GM12801 (cell line): Measurements from ENCODE around the gene MYOCD.

Experiments
- TF ChIP-seq, protein P1 (sequence below): IDR thresholded peaks from one replicate; pipeline ENCODE4 v1.5.1; 2011; ENCODE audit warnings: control low read depth; ENCODE audit not compliant: insufficient read length; ENCODE audit errors: extremely low read depth

Gene MYOCD

DNA sequence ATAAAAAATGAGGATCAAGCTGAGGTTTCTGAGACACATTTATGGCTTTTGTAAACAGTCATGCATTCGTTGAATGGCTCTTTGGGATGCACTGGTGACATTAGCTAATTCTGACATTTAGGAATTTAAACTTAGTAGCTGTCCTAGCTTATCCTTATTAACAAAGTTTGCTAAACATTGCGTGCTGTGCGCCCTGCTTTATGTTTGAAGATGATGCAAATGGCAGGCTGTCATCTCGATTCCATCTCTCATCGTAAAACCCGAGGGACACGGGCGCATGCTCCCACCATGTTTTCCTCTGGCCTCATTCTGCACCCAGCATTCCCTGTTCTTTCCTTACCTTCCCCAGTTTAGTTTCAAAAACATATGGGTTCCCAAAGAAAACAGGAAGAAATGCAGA is 69.8 kb downstream of the MYOCD start:
- TF ChIP-seq, protein P1, sequence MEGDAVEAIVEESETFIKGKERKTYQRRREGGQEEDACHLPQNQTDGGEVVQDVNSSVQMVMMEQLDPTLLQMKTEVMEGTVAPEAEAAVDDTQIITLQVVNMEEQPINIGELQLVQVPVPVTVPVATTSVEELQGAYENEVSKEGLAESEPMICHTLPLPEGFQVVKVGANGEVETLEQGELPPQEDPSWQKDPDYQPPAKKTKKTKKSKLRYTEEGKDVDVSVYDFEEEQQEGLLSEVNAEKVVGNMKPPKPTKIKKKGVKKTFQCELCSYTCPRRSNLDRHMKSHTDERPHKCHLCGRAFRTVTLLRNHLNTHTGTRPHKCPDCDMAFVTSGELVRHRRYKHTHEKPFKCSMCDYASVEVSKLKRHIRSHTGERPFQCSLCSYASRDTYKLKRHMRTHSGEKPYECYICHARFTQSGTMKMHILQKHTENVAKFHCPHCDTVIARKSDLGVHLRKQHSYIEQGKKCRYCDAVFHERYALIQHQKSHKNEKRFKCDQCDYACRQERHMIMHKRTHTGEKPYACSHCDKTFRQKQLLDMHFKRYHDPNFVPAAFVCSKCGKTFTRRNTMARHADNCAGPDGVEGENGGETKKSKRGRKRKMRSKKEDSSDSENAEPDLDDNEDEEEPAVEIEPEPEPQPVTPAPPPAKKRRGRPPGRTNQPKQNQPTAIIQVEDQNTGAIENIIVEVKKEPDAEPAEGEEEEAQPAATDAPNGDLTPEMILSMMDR = no peak

GRCh38 chr17:12736526-12736925 is 70.8 kb downstream of the MYOCD start:
- TF ChIP-seq, protein P1 = no peak

- TF ChIP-seq, protein P1 = no peak
Observed at GRCh38 chr17:12737740-12738469, 72.2 kb downstream of the MYOCD start.

DNA sequence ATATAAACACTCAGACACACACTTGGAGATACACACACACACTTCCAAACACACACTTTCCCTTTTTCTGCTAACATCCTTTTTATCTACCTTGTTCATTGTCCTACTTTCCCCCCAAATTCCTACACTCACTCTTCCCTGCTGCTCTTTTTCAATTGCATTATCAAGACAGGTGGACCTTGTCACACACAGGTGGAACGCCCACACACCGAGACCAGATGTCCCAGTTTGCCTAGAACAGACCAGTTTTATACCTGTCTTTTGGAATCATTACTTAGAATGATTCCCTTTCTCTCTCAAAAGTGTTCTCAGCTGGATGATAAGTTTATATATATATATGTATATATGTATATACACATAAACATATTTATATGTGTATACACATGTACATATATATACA is 72.9 kb downstream of the MYOCD start:
- TF ChIP-seq, protein P1 = no peak

DNA sequence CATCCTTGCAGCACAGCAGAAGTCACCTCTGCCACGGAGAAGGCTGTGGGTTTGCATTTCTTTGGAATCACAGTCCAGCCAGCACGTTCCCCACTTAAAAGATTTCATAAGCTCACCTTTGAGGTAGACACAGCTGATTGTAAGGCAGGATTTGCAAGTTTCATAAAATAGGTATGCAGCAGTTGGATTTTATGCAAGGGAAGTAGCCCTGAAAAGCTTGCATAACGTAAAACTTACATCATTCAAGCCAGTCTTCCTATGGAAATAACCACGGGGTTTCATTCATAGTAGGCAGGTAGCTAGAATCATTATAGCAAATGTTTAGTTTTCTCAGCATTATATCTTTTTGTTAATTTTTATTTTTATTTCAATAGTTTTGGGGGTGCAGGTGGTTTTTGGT is 73.8 kb downstream of the MYOCD start:
- TF ChIP-seq, protein P1 = no peak

DNA sequence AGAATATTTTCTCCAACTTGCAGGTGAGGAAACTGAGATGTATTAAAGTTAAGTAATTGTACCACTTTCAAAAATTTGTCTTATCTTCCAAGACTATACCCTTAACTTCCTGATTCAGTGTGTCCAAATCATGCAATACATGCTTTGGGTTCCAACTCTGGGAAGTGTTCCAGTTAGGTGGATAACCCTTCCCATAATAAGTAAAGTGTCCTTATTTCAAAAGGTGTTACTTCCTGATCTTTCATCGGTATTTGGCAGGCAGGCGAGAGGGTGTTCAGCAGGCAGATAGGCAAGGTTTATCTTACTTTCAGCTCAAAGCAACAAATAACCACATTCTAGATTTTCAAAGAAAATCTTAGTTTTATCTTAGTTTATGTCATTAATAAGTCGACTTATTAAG is 77.4 kb downstream of the MYOCD start:
- TF ChIP-seq, protein P1 = no peak

DNA sequence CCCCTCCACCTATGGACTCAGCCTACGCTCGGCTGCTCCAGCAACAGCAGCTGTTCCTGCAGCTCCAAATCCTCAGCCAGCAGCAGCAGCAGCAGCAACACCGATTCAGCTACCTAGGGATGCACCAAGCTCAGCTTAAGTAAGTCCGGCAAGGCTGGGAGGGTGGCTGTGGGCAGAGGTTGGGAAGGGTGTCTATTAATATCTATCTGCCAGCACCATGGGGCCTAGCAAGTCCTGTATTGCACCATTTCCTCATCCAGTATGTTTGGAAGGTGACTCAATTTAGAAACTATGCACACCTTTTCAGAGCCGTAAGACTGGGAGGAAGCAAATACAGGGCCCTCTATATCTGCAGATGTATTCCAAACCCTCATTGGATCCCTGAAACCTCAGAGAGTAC is 78.6 kb downstream of the MYOCD start:
- TF ChIP-seq, protein P1 = no peak

DNA sequence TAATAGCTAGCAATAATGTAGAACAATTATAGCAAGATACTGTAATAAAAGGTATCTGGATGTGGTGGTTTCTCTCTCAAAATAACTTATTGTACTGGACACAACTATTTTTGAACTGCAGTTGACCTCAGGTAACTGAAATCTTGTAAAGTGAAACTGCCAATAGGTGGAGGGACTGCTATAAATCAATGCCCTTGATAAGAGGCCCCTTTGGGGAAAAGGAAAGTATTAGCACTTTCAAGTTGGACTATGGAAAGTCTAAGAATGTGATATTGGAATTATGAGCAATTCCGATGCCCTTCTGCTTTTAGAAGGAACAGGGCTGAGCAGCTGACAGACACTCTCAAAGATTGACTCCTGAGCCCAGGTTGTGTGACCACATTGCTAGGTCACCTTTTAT is 79.1 kb downstream of the MYOCD start:
- TF ChIP-seq, protein P1 = no peak
